Progenitor cell of endocrine pancreas (in vitro differentiated cells): ENCODE measurements around the gene REM2. TPM values are rescaled to one million over a fixed set of nuclear protein-coding genes. Genes with fewer than 3 reads are reported as not detected.
A peak's percentile ranks its signal among the peaks of the same experiment; 100 is the strongest.

Experiments used
- DNase-seq: peaks from one replicate; pipeline ENCODE4 v3.0.0; 2021; ENCODE audit warnings: low spot score; ENCODE audit not compliant: unreplicated experiment
- H3K27ac Mint-ChIP-seq: 2 replicates; pipeline ENCODE4 v1.8.0; 2021; ENCODE audit warnings: mild to moderate bottlenecking, moderate library complexity, mixed read lengths
- H3K27me3 Mint-ChIP-seq: 2 replicates; pipeline ENCODE4 v1.8.0; 2021; ENCODE audit warnings: mixed read lengths
- H3K36me3 Mint-ChIP-seq: 2 replicates; pipeline ENCODE4 v1.8.0; 2022; ENCODE audit warnings: mixed read lengths; ENCODE audit not compliant: insufficient read depth
- H3K4me1 Mint-ChIP-seq: 2 replicates; pipeline ENCODE4 v1.8.0; 2021; ENCODE audit warnings: low read depth, mixed read lengths
- H3K4me3 Mint-ChIP-seq: 2 replicates; pipeline ENCODE4 v1.8.0; 2021; ENCODE audit warnings: low read depth, mild to moderate bottlenecking, moderate library complexity, mixed read lengths
- H3K9me3 Mint-ChIP-seq: 2 replicates; pipeline ENCODE4 v1.8.0; 2021; ENCODE audit warnings: low read depth, mixed read lengths
- CTCF ChIP-seq: fragments of 200-600 bp; sonication (generic); IDR thresholded peaks from one replicate; pipeline ENCODE4 v1.5.0; 2021; ENCODE audit warnings: antibody characterized with exemption, mild to moderate bottlenecking; ENCODE audit not compliant: unreplicated experiment
- total RNA-seq: library from RNA; stranded (reverse); gene quantifications from 2 replicates; pipeline ENCODE4 v1.2.1, GENCODE V29; 2021

The REM2 gene
- total RNA-seq, 1 donor from 2014 or later = 11.3 TPM

DNA sequence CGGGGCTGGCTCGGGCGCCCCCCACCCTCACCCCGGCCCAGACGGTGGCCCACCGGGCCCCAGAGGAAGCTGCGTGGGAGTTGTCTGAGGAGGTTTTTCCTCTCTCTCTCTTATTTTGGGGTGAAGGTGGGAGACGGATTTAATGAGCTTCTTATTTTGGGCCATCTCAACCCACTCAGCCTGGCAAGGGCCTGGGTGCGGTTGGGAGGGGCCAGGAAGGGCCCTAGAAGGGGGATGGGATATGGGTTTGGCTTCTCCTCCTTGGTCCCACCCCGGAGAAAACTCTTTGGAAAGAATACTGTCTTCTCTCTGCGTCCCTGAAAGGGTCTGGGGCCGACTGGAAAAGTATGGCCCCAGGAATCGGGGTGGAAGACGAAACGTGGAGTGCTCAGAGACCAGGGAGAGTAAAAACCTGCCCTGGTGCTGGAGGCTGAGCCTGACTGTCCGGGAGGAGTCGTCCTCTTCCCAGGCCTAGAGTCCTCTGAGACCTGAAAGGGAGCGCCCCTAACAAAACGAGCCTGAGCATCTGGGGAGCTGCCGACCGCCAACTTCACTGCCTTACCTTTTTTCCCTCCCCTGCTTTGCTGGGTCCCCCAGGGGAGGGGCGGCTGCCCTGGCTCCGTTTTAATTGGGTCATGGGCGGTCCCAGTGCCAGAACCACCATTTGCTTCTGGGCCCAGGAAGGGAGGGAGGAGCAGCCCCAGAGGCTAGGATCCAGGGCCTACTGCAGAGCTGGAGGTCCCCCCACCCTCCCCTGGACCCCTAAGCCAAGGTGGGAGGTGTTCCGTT, 45.1 kb upstream of the REM2 start:
- Mint-ChIP-seq H3K4me1 (peaks cover 22% of the 10 kb centered on the region), H3K27me3 (no peaks in the 10 kb centered on the region), H3K27ac (peak overlapping the region; percentile 96), H3K9me3 (no peaks in the 10 kb centered on the region), H3K4me3 (peak overlapping the region; percentile 100), H3K36me3 (peaks cover 6% of the 10 kb centered on the region)
- no peak for TF ChIP-seq CTCF
- no peak for DNase-seq

- Mint-ChIP-seq H3K4me3 (peak overlapping the region; percentile 100), H3K9me3 (no peaks in the 10 kb centered on the region), H3K27ac (peak overlapping the region; percentile 96), H3K27me3 (no peaks in the 10 kb centered on the region), H3K4me1 (peaks cover 22% of the 10 kb centered on the region), H3K36me3 (peaks cover 9% of the 10 kb centered on the region)
- no peak for DNase-seq
- TF ChIP-seq CTCF = no peak
Measured at GRCh38 chr14:22838631-22839041, 44.4 kb upstream of the REM2 start.

DNA sequence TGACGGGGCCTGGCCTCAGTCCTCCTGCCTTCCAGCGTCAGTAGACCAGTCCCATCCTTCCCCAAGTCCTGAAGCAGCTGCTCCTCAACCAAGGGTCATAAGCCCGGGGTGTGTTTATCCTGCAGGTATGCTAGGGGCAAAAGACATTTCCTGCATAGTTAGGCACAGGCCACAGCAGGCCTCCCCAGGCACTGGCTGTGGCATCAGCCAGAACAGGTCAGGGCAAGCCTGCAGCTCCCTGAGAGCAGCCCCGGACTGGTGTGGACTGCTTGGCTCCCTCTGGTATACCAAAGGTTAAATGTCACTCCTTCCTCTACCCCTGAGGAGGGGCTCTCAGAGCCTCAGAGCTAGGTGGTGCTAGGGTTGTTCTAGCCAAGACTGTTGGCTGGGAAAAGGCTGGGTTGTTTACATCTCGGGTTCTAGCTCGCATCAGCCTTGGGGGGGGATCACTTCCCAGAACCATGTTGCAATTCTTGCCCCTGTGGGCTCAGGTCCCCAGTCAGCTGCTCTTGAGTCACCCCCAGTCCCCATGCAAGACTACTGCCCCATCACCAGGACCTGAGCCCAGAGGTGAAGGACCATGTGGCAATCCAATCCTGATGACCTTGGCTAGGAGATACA, 43.8 kb upstream of the REM2 start:
- H3K36me3 Mint-ChIP-seq = peaks cover 11% of the 10 kb centered on the region
- H3K9me3 Mint-ChIP-seq = no peaks in the 10 kb centered on the region
- H3K27ac Mint-ChIP-seq = peak overlapping the region; percentile 74
- no peak for TF ChIP-seq CTCF
- peak overlapping the region; percentile 100 for H3K4me3 Mint-ChIP-seq
- H3K27me3 Mint-ChIP-seq = no peaks in the 10 kb centered on the region
- no peak for DNase-seq
- H3K4me1 Mint-ChIP-seq = peaks cover 22% of the 10 kb centered on the region

- no peaks in the 10 kb centered on the region for H3K27me3 Mint-ChIP-seq
- H3K36me3 Mint-ChIP-seq = peaks cover 14% of the 10 kb centered on the region
- H3K9me3 Mint-ChIP-seq = no peaks in the 10 kb centered on the region
- H3K27ac Mint-ChIP-seq = no peak overlapping the region
- no peak overlapping the region for H3K4me3 Mint-ChIP-seq
- H3K4me1 Mint-ChIP-seq = peaks cover 12% of the 10 kb centered on the region
- TF ChIP-seq CTCF = no peak
- DNase-seq = no peak
Measured at GRCh38 chr14:22841311-22841710, 41.7 kb upstream of the REM2 start.

DNA sequence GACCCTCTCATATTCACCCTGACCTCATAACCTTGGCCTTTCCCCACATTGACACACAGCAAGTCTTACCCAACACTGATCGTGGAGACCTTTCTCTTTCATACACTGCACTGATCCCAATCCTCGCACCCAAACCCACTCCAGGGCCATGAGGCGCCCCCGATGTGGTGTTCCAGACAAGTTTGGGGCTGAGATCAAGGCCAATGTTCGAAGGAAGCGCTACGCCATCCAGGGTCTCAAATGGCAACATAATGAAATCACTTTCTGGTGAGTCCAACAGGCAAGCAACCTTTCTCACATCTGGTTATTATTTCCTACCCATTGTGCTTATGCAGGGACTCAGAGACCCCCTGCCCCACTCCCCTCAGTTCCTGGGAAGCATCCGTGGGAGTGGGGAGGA, 41.3 kb upstream of the REM2 start:
- Mint-ChIP-seq H3K36me3 (peaks cover 16% of the 10 kb centered on the region), H3K9me3 (no peaks in the 10 kb centered on the region), H3K27me3 (no peaks in the 10 kb centered on the region), H3K4me1 (peaks cover 11% of the 10 kb centered on the region), H3K4me3 (no peak overlapping the region), H3K27ac (no peak overlapping the region)
- no peak for DNase-seq
- TF ChIP-seq CTCF = no peak
